WTC11 (cell line): ENCODE results near the gene KLHL34. TPM values are rescaled to one million over a fixed set of nuclear protein-coding genes. Genes with fewer than 3 reads are reported as not detected.

Experiments
- ATAC-seq: fragments of 200-7000 bp; cut with Tn5 transposase; 2 replicates; pipeline ENCODE4 v1.10.0; 2021; ENCODE audit warnings: mild to moderate bottlenecking, moderate library complexity
- CTCF ChIA-PET: fragments of 300-600 bp; sonication (Branson Sonifier 250); formaldehyde crosslinking; loops from one replicate; lab custom pipeline; 2021; ENCODE audit warnings: antibody characterized with exemption; lab: Charles Lee
- POLR2A ChIA-PET: fragments of 350-600 bp; sonication (Branson Sonifier 250); formaldehyde crosslinking; loops from one replicate; lab custom pipeline; 2021; ENCODE audit warnings: antibody characterized with exemption; lab: Charles Lee
- DNase-seq: peaks from one replicate; pipeline ENCODE4 v3.0.0; 2021; ENCODE audit warnings: low spot score
- H3K27ac Mint-ChIP-seq: 2 replicates; pipeline ENCODE4 v1.8.0; 2021; ENCODE audit warnings: mixed read lengths
- H3K27me3 Mint-ChIP-seq: 2 replicates; pipeline ENCODE4 v1.8.0; 2021; ENCODE audit warnings: low read depth, mild to moderate bottlenecking, moderate library complexity, mixed read lengths
- H3K36me3 Mint-ChIP-seq: 2 replicates; pipeline ENCODE4 v1.8.0; 2021; ENCODE audit warnings: mixed read lengths
- H3K4me1 Mint-ChIP-seq: 2 replicates; pipeline ENCODE4 v1.8.0; 2022; ENCODE audit warnings: mixed read lengths
- H3K4me3 Mint-ChIP-seq: 2 replicates; pipeline ENCODE4 v1.8.0; 2021; ENCODE audit warnings: mild to moderate bottlenecking, moderate library complexity, mixed read lengths
- H3K9me3 Mint-ChIP-seq: 2 replicates; pipeline ENCODE4 v1.8.0; 2021; ENCODE audit warnings: mixed read lengths
- AFF4 ChIP-seq: sonication (generic); formaldehyde crosslinking; IDR thresholded peaks from 2 replicates; pipeline ENCODE4 v1.8.1; 2023; ENCODE audit warnings: mild to moderate bottlenecking, missing genetic modification reagents, borderline replicate concordance
- CDX4 ChIP-seq: fragments of 250-450 bp; sonication (Bioruptor Pico); IDR thresholded peaks from 2 replicates; pipeline ENCODE4 v1.9.0; 2021; ENCODE audit warnings: moderate library complexity, mild to moderate bottlenecking, inconsistent platforms, borderline replicate concordance
- CREB1 ChIP-seq: sonication (generic); formaldehyde crosslinking; IDR thresholded peaks from 2 replicates; pipeline ENCODE4 v1.8.0; 2023; ENCODE audit warnings: mild to moderate bottlenecking, missing genetic modification reagents
- ERG ChIP-seq: fragments of 250-450 bp; sonication (Bioruptor Pico); IDR thresholded peaks from 2 replicates; pipeline ENCODE4 v1.8.0; 2021; ENCODE audit warnings: mild to moderate bottlenecking
- FOXP4 ChIP-seq: sonication (generic); formaldehyde crosslinking; IDR thresholded peaks from 2 replicates; pipeline ENCODE4 v1.8.0; 2022; ENCODE audit warnings: mild to moderate bottlenecking, missing genetic modification reagents
- HMGXB4 ChIP-seq: sonication (generic); formaldehyde crosslinking; IDR thresholded peaks from 2 replicates; pipeline ENCODE4 v1.8.1; 2023; ENCODE audit warnings: mild to moderate bottlenecking, moderate library complexity, missing genetic modification reagents
- IRF1 ChIP-seq: sonication (generic); formaldehyde crosslinking; IDR thresholded peaks from 2 replicates; pipeline ENCODE4 v1.8.0; 2023; ENCODE audit warnings: missing genetic modification reagents
- JUN ChIP-seq: sonication (generic); formaldehyde crosslinking; IDR thresholded peaks from 2 replicates; pipeline ENCODE4 v1.8.0; 2023; ENCODE audit warnings: mild to moderate bottlenecking, missing genetic modification reagents
- KAT7 ChIP-seq: sonication (generic); formaldehyde crosslinking; IDR thresholded peaks from 2 replicates; pipeline ENCODE4 v1.8.1; 2023; ENCODE audit warnings: missing genetic modification reagents, mild to moderate bottlenecking, borderline replicate concordance
- MYBL2 ChIP-seq: sonication (generic); formaldehyde crosslinking; IDR thresholded peaks from 2 replicates; pipeline ENCODE4 v1.8.1; 2023; ENCODE audit warnings: mild to moderate bottlenecking, moderate library complexity, missing genetic modification reagents
- NR3C1 ChIP-seq: sonication (generic); formaldehyde crosslinking; conservative IDR thresholded peaks from 2 replicates; pipeline ENCODE4 v1.8.1; 2023; ENCODE audit warnings: low read depth, mild to moderate bottlenecking, missing genetic modification reagents
- PRDM15 ChIP-seq: sonication (generic); formaldehyde crosslinking; IDR thresholded peaks from 2 replicates; pipeline ENCODE4 v1.8.0; 2022; ENCODE audit warnings: missing genetic modification reagents
- SOX15 ChIP-seq: fragments of 250-450 bp; sonication (Bioruptor Pico); IDR thresholded peaks from 2 replicates; pipeline ENCODE4 v1.9.0; 2021; ENCODE audit warnings: mild to moderate bottlenecking
- SP1 ChIP-seq: sonication (generic); formaldehyde crosslinking; conservative IDR thresholded peaks from 2 replicates; pipeline ENCODE4 v1.8.1; 2022; ENCODE audit warnings: missing genetic modification reagents
- ZBTB43 ChIP-seq: sonication (generic); formaldehyde crosslinking; IDR thresholded peaks from 2 replicates; pipeline ENCODE4 v1.8.1; 2023; ENCODE audit warnings: mild to moderate bottlenecking, missing genetic modification reagents
- ZMAT4 ChIP-seq: fragments of 250-450 bp; sonication (Bioruptor Pico); IDR thresholded peaks from 2 replicates; pipeline ENCODE4 v1.9.0; 2021; ENCODE audit warnings: mild to moderate bottlenecking
- ZNF232 ChIP-seq: sonication (generic); formaldehyde crosslinking; IDR thresholded peaks from 2 replicates; pipeline ENCODE4 v1.8.0; 2022; ENCODE audit warnings: mild to moderate bottlenecking, missing genetic modification reagents
- ZSCAN18 ChIP-seq: fragments of 250-450 bp; sonication (Bioruptor Pico); IDR thresholded peaks from 2 replicates; pipeline ENCODE4 v2.1.2; 2022; ENCODE audit warnings: mild to moderate bottlenecking, moderate library complexity
- total RNA-seq: library from RNA; stranded (reverse); gene quantifications from 3 replicates; pipeline ENCODE4 v1.2.3, GENCODE V29; 2021

Gene KLHL34
- total RNA-seq, 1 experiment from 2014 or later: 1.6 TPM

GRCh38 chrX:21674430-21675186, 16.5 kb upstream of the KLHL34 start (continued):
- TF ChIP-seq AFF4 (CRISPR knock-in tag) (no peak), FOXP4 (CRISPR knock-in tag) (no peak), CDX4 (no peak)

- no peaks in the 10 kb centered on the region for H3K9me3 Mint-ChIP-seq
- no peak for TF ChIP-seq ZSCAN18 (CRISPR knock-in tag)
- no peak for TF ChIP-seq ERG (CRISPR knock-in tag)
- no peak for TF ChIP-seq CREB1 (CRISPR knock-in tag)
- no peak for TF ChIP-seq ZNF232 (CRISPR knock-in tag)
- no peak for TF ChIP-seq HMGXB4 (CRISPR knock-in tag)
- no peak for TF ChIP-seq SOX15 (CRISPR knock-in tag)
- no peak for TF ChIP-seq KAT7 (CRISPR knock-in tag)
- TF ChIP-seq ZMAT4: no peak
- TF ChIP-seq JUN (CRISPR knock-in tag): no peak
- TF ChIP-seq MYBL2 (CRISPR knock-in tag): no peak
- TF ChIP-seq ZBTB43: no peak
- no peak for TF ChIP-seq PRDM15 (CRISPR knock-in tag)
- no peak for TF ChIP-seq IRF1 (CRISPR knock-in tag)
- no peak for TF ChIP-seq SP1
- no peak for TF ChIP-seq NR3C1 (CRISPR knock-in tag)
- no peak overlapping the region for H3K4me3 Mint-ChIP-seq
- H3K4me1 Mint-ChIP-seq: no peaks in the 10 kb centered on the region
- DNase-seq: no peak
- ChIA-PET CTCF (no interaction called here), POLR2A (no interaction called here)
- no peak overlapping the region for H3K27ac Mint-ChIP-seq
- no peaks in the 10 kb centered on the region for H3K27me3 Mint-ChIP-seq
- ATAC-seq: no peak
- H3K36me3 Mint-ChIP-seq: no peaks in the 10 kb centered on the region
Observed at GRCh38 chrX:21666679-21667078, 8.5 kb upstream of the KLHL34 start.
